Astrocyte (in vitro differentiated cells and primary cell): Measurements from ENCODE around the gene HOMEZ. TPM values are rescaled to one million over a fixed set of nuclear protein-coding genes. Genes with fewer than 3 reads are reported as not detected.
"Not testable (repeated sequence)": the region's sequence is repeated elsewhere in the genome, so short reads cannot be mapped to it uniquely, and the experiment has no call there.

Experiments
- DNase-seq: peaks from one replicate; pipeline ENCODE4 v3.0.0-alpha.2; 2010; ENCODE audit warnings: low read depth
- FAIRE-seq: peaks from 2 replicates; lab custom pipeline; 2011; peaks lifted over from hg19 to GRCh38; lab: Jason Lieb, UNC
- H2AFZ ChIP-seq: 2 replicates; pipeline ENCODE4 v1.6.0; 2012; ENCODE audit warnings: low read depth, low read length, inconsistent platforms
- H3K27ac ChIP-seq: 2 replicates; pipeline ENCODE4 v1.5.1; 2011; ENCODE audit warnings: low read depth, low read length, inconsistent platforms
- H3K27me3 ChIP-seq: 2 replicates; pipeline ENCODE4 v1.6.0; 2011; ENCODE audit warnings: low read length, inconsistent platforms; ENCODE audit not compliant: insufficient read depth
- H3K36me3 ChIP-seq: 2 replicates; pipeline ENCODE4 v1.5.1; 2011; ENCODE audit warnings: low read length, inconsistent platforms; ENCODE audit not compliant: insufficient read depth
- H3K4me1 ChIP-seq: 2 replicates; pipeline ENCODE4 v1.5.1; 2011; ENCODE audit warnings: low read length, inconsistent platforms; ENCODE audit not compliant: insufficient read depth
- H3K4me2 ChIP-seq: 2 replicates; pipeline ENCODE4 v1.6.0; 2012; ENCODE audit warnings: low read length, inconsistent platforms
- H3K4me3 ChIP-seq: 2 replicates; pipeline ENCODE4 v1.5.1; 2011; ENCODE audit warnings: low read depth, mild to moderate bottlenecking, low read length, inconsistent platforms; ENCODE audit not compliant: insufficient read depth
- H3K79me2 ChIP-seq: 2 replicates; pipeline ENCODE4 v1.6.0; 2012; ENCODE audit warnings: mild to moderate bottlenecking, low read length, inconsistent platforms; ENCODE audit not compliant: insufficient read depth
- H3K9ac ChIP-seq: 2 replicates; pipeline ENCODE4 v1.6.0; 2012; ENCODE audit warnings: mild to moderate bottlenecking, low read length, inconsistent platforms
- H3K9me3 ChIP-seq: 2 replicates; pipeline ENCODE4 v1.5.1; 2012; ENCODE audit warnings: low read depth, mild to moderate bottlenecking, low read length, inconsistent platforms; ENCODE audit not compliant: insufficient read depth
- H4K20me1 ChIP-seq: 2 replicates; pipeline ENCODE4 v1.6.0; 2012; ENCODE audit warnings: low read length, inconsistent platforms; ENCODE audit not compliant: insufficient read depth
- H3K27ac Mint-ChIP-seq: one replicate; pipeline ENCODE4 v1.8.0; 2021; ENCODE audit warnings: mild to moderate bottlenecking, mixed read lengths; ENCODE audit not compliant: unreplicated experiment
- H3K27me3 Mint-ChIP-seq: one replicate; pipeline ENCODE4 v1.8.0; 2021; ENCODE audit warnings: low read depth, mixed read lengths; ENCODE audit not compliant: unreplicated experiment
- H3K36me3 Mint-ChIP-seq: one replicate; pipeline ENCODE4 v1.8.0; 2021; ENCODE audit warnings: low read depth, mixed read lengths; ENCODE audit not compliant: unreplicated experiment
- H3K4me1 Mint-ChIP-seq: one replicate; pipeline ENCODE4 v1.8.0; 2021; ENCODE audit warnings: low read depth, mixed read lengths; ENCODE audit not compliant: unreplicated experiment
- H3K4me3 Mint-ChIP-seq: one replicate; pipeline ENCODE4 v1.8.0; 2021; ENCODE audit warnings: mild to moderate bottlenecking, moderate library complexity, mixed read lengths; ENCODE audit not compliant: unreplicated experiment
- H3K9me3 Mint-ChIP-seq: one replicate; pipeline ENCODE4 v1.8.0; 2021; ENCODE audit warnings: mild to moderate bottlenecking, mixed read lengths; ENCODE audit not compliant: unreplicated experiment
- CTCF ChIP-seq: IDR thresholded peaks from 2 replicates; pipeline ENCODE4 v1.5.1; 2011; ENCODE audit warnings: low read depth, mild to moderate bottlenecking, inconsistent platforms, low read length, moderate library complexity; ENCODE audit not compliant: insufficient read depth
- EZH2 ChIP-seq: IDR thresholded peaks from 2 replicates; pipeline ENCODE4 v1.6.1; 2012; ENCODE audit warnings: mild to moderate bottlenecking, low read length, inconsistent platforms; ENCODE audit not compliant: insufficient read depth
- total RNA-seq: library from RNA; stranded (reverse); gene quantifications from 2 replicates; pipeline ENCODE4 v1.2.1, GENCODE V29; 2021

The HOMEZ gene
- total RNA-seq, 1 donor from 2014 or later: 16.6 TPM

GRCh38 chr14:23245282-23245681 is 40.6 kb downstream of the HOMEZ start:
- Mint-ChIP-seq H3K27me3 (no peaks in the 10 kb centered on the region), H3K27ac (no peak overlapping the region), H3K4me1 (no peaks in the 10 kb centered on the region), H3K36me3 (no peaks in the 10 kb centered on the region), H3K9me3 (no peaks in the 10 kb centered on the region), H3K4me3 (no peak overlapping the region)
- Histone ChIP-seq H3K9ac (no peak overlapping the region), H3K27ac (no peak overlapping the region), H3K4me1 (no peaks in the 10 kb centered on the region), H4K20me1 (no peaks in the 10 kb centered on the region), H3K9me3 (no peaks in the 10 kb centered on the region), H3K27me3 (peaks cover 3% of the 10 kb centered on the region), H3K4me3 (no peak overlapping the region), H3K4me2 (no peak overlapping the region), H2AFZ (no peak overlapping the region), H3K36me3 (no peaks in the 10 kb centered on the region), H3K79me2 (no peaks in the 10 kb centered on the region)
- no peak for DNase-seq
- no peak for TF ChIP-seq CTCF
- no peak for TF ChIP-seq EZH2
- FAIRE-seq: no peak

GRCh38 chr14:23243066-23243465 is 42.9 kb downstream of the HOMEZ start:
- no peaks in the 10 kb centered on the region for H3K27me3 Mint-ChIP-seq
- no peaks in the 10 kb centered on the region for H3K4me1 Mint-ChIP-seq
- Histone ChIP-seq H3K4me2 (no peak overlapping the region), H3K36me3 (no peaks in the 10 kb centered on the region), H2AFZ (no peak overlapping the region), H3K9ac (no peak overlapping the region), H3K4me3 (no peak overlapping the region), H4K20me1 (no peaks in the 10 kb centered on the region), H3K79me2 (no peaks in the 10 kb centered on the region), H3K9me3 (no peaks in the 10 kb centered on the region), H3K4me1 (peaks cover under 1% of the 10 kb centered on the region), H3K27ac (no peak overlapping the region), H3K27me3 (peaks cover 5% of the 10 kb centered on the region)
- TF ChIP-seq CTCF: no peak
- TF ChIP-seq EZH2: no peak
- no peak overlapping the region for H3K4me3 Mint-ChIP-seq
- H3K27ac Mint-ChIP-seq: no peak overlapping the region
- FAIRE-seq: no peak
- DNase-seq: no peak
- H3K9me3 Mint-ChIP-seq: no peaks in the 10 kb centered on the region
- no peaks in the 10 kb centered on the region for H3K36me3 Mint-ChIP-seq

- DNase-seq: no peak
- Histone ChIP-seq H3K4me2 (no peak overlapping the region), H3K79me2 (no peaks in the 10 kb centered on the region), H3K9ac (no peak overlapping the region), H2AFZ (no peak overlapping the region), H4K20me1 (no peaks in the 10 kb centered on the region), H3K4me3 (no peak overlapping the region), H3K4me1 (peaks cover 4% of the 10 kb centered on the region), H3K36me3 (no peaks in the 10 kb centered on the region), H3K27me3 (peaks cover 5% of the 10 kb centered on the region), H3K27ac (no peak overlapping the region), H3K9me3 (no peaks in the 10 kb centered on the region)
- Mint-ChIP-seq H3K9me3 (no peaks in the 10 kb centered on the region), H3K4me3 (no peak overlapping the region), H3K4me1 (no peaks in the 10 kb centered on the region), H3K27me3 (no peaks in the 10 kb centered on the region), H3K36me3 (no peaks in the 10 kb centered on the region), H3K27ac (no peak overlapping the region)
- TF ChIP-seq EZH2 (no peak), CTCF (no peak)
- no peak for FAIRE-seq
These were observed 43.9 kb downstream of the HOMEZ start for GRCh38 chr14:23242076-23242475.

- not testable (repeated sequence) for H3K9ac ChIP-seq, H3K4me1 ChIP-seq, H3K79me2 ChIP-seq, FAIRE-seq, DNase-seq, H2AFZ ChIP-seq, H3K27me3 Mint-ChIP-seq, H3K9me3 ChIP-seq, H3K4me1 Mint-ChIP-seq, H3K27ac Mint-ChIP-seq, H4K20me1 ChIP-seq, H3K27ac ChIP-seq, H3K36me3 ChIP-seq, H3K4me3 Mint-ChIP-seq, H3K36me3 Mint-ChIP-seq, H3K9me3 Mint-ChIP-seq, H3K27me3 ChIP-seq, H3K4me2 ChIP-seq, H3K4me3 ChIP-seq
These were observed 44.7 kb downstream of the HOMEZ start for GRCh38 chr14:23241061-23241715.
